Bronchial epithelial cell (primary cell): ENCODE data around the gene UBE2U. TPM values are rescaled to one million over a fixed set of nuclear protein-coding genes. Genes with fewer than 3 reads are reported as not detected.
A peak's percentile ranks its signal among the peaks of the same experiment; 100 is the strongest.
"Not testable (repeated sequence)": the region's sequence is repeated elsewhere in the genome, so short reads cannot be mapped to it uniquely, and the experiment has no call there.

ENCODE experiments used
- DNase-seq: peaks from one replicate; pipeline ENCODE4 v3.0.0-alpha.2; 2010; ENCODE audit warnings: low read depth
- FAIRE-seq: peaks from 2 replicates; lab custom pipeline; 2011; peaks lifted over from hg19 to GRCh38; lab: Jason Lieb, UNC
- H3K27me3 ChIP-seq: 2 replicates; pipeline ENCODE4 v1.5.1; 2011; ENCODE audit warnings: low read length; ENCODE audit not compliant: control insufficient read depth, insufficient read depth
- H3K36me3 ChIP-seq: 2 replicates; pipeline ENCODE4 v1.5.1; 2011; ENCODE audit warnings: low read length; ENCODE audit not compliant: control insufficient read depth, insufficient read depth
- H3K4me3 ChIP-seq: 2 replicates; pipeline ENCODE4 v1.5.1; 2011; ENCODE audit warnings: mild to moderate bottlenecking, low read depth, low read length, control low read depth
- CTCF ChIP-seq: IDR thresholded peaks from 2 replicates; pipeline ENCODE4 v1.5.1; 2011; ENCODE audit warnings: mild to moderate bottlenecking, moderate library complexity, low read length, control low read depth, inconsistent platforms; ENCODE audit not compliant: insufficient read depth, severe bottlenecking
- total RNA-seq: library from RNA; depleted of rRNA; stranded (reverse); fragments of >200 nt; gene quantifications from 2 replicates; pipeline ENCODE4 v1.2.1, GENCODE V29; 2014

The UBE2U gene
- total RNA-seq, 1 donor from 2014 or later: not detected

- DNase-seq: no peak
- Histone ChIP-seq H3K4me3 (no peak overlapping the region), H3K27me3 (no peaks in the 10 kb centered on the region), H3K36me3 (no peaks in the 10 kb centered on the region)
- FAIRE-seq: no peak
- TF ChIP-seq CTCF: peak; percentile 12
Measured at GRCh38 chr1:64251971-64252370, 48.5 kb downstream of the UBE2U start.

GRCh38 chr1:64257233-64257632 is 53.8 kb downstream of the UBE2U start:
- H3K36me3 ChIP-seq, H3K4me3 ChIP-seq, FAIRE-seq, H3K27me3 ChIP-seq, DNase-seq: not testable (repeated sequence)

GRCh38 chr1:64258444-64258843 is 55.0 kb downstream of the UBE2U start:
- not testable (repeated sequence) for DNase-seq, H3K36me3 ChIP-seq, FAIRE-seq, H3K27me3 ChIP-seq, H3K4me3 ChIP-seq

GRCh38 chr1:64263335-64263734 is 59.9 kb downstream of the UBE2U start:
- Histone ChIP-seq H3K27me3 (no peaks in the 10 kb centered on the region), H3K36me3 (no peaks in the 10 kb centered on the region), H3K4me3 (no peak overlapping the region)
- peak; percentile 72 for FAIRE-seq
- TF ChIP-seq CTCF: no peak
- peak; percentile 99 for DNase-seq

GRCh38 chr1:64263856-64264255 is 60.4 kb downstream of the UBE2U start:
- no peak overlapping the region for H3K4me3 ChIP-seq
- no peak for FAIRE-seq

GRCh38 chr1:64265141-64265540 is 61.7 kb downstream of the UBE2U start:
- DNase-seq (no peak), FAIRE-seq (no peak)
- no peaks in the 10 kb centered on the region for H3K36me3 ChIP-seq
- H3K4me3 ChIP-seq: no peak overlapping the region
- no peak for TF ChIP-seq CTCF
- H3K27me3 ChIP-seq: no peaks in the 10 kb centered on the region

More at GRCh38 chr1:64263856-64264255, 60.4 kb downstream of the UBE2U start:
- Histone ChIP-seq H3K27me3 (no peaks in the 10 kb centered on the region), H3K36me3 (no peaks in the 10 kb centered on the region)
- peak; percentile 34 for DNase-seq
- no peak for TF ChIP-seq CTCF

- FAIRE-seq (no peak), DNase-seq (no peak)
- H3K36me3 ChIP-seq: no peaks in the 10 kb centered on the region
- no peak for TF ChIP-seq CTCF
- no peak overlapping the region for H3K4me3 ChIP-seq
- H3K27me3 ChIP-seq: no peaks in the 10 kb centered on the region
Measured at GRCh38 chr1:64266991-64267390, 63.6 kb downstream of the UBE2U start.
